ENCODE data around the gene WDFY1.

Gene WDFY1

GRCh38 chr2:223905996-223906395, 39.1 kb downstream of the WDFY1 start:
- no peak overlapping the region for H3K4me2 ChIP-seq (ENCODE audit: low read length)
- H3K79me2 ChIP-seq (ENCODE audit: insufficient read depth, low read length) = no peaks in the 10 kb centered on the region
- no peak overlapping the region for H3K9ac ChIP-seq (ENCODE audit: low read length)
- no peak overlapping the region for H2AFZ ChIP-seq (ENCODE audit: low read length)
- H3K9me2 ChIP-seq (ENCODE audit: low read depth, low read length) = no peaks in the 10 kb centered on the region
- no peaks in the 10 kb centered on the region for H3F3A ChIP-seq (ENCODE audit: insufficient read depth, low read length)
- H3K4me1 ChIP-seq (ENCODE audit: insufficient read depth, low read length, severe bottlenecking) = no peaks in the 10 kb centered on the region
- no peaks in the 10 kb centered on the region for H3K9me3 ChIP-seq (ENCODE audit: low read length)
- no peak overlapping the region for H3K27ac ChIP-seq (ENCODE audit: low read depth, low read length, poor library complexity, severe bottlenecking)
- H3K27me3 ChIP-seq (ENCODE audit: insufficient read depth, low read length) = no peaks in the 10 kb centered on the region
- no peaks in the 10 kb centered on the region for H3K36me3 ChIP-seq (ENCODE audit: insufficient read depth, low read length)
- no peak for TF ChIP-seq EZH2 (IDR thresholded peaks at IDR 0.05; ENCODE audit: borderline replicate concordance, low read length)
- TF ChIP-seq CTCF (IDR thresholded peaks at IDR 0.05; ENCODE audit: low read length) = no peak
- H4K20me1 ChIP-seq (ENCODE audit: insufficient read depth, low read length) = no peaks in the 10 kb centered on the region
- no peak overlapping the region for H3K4me3 ChIP-seq (ENCODE audit: low read depth, low read length, poor library complexity, severe bottlenecking)

GRCh38 chr2:223901854-223902253, 43.3 kb downstream of the WDFY1 start:
- no peak overlapping the region for H3K4me3 ChIP-seq (ENCODE audit: low read depth, low read length, poor library complexity, severe bottlenecking)
- H3K9me3 ChIP-seq (ENCODE audit: low read length) = no peaks in the 10 kb centered on the region
- H3K9ac ChIP-seq (ENCODE audit: low read length) = no peak overlapping the region
- no peak overlapping the region for H3K4me2 ChIP-seq (ENCODE audit: low read length)
- no peaks in the 10 kb centered on the region for H3K9me2 ChIP-seq (ENCODE audit: low read depth, low read length)
- no peaks in the 10 kb centered on the region for H3F3A ChIP-seq (ENCODE audit: insufficient read depth, low read length)
- no peaks in the 10 kb centered on the region for H3K27me3 ChIP-seq (ENCODE audit: insufficient read depth, low read length)
- H3K4me1 ChIP-seq (ENCODE audit: insufficient read depth, low read length, severe bottlenecking) = peaks cover 3% of the 10 kb centered on the region
- TF ChIP-seq EZH2 (IDR thresholded peaks at IDR 0.05; ENCODE audit: borderline replicate concordance, low read length) = no peak
- peak; percentile 38 for TF ChIP-seq CTCF (IDR thresholded peaks at IDR 0.05; ENCODE audit: low read length)
- H2AFZ ChIP-seq (ENCODE audit: low read length) = no peak overlapping the region
- H4K20me1 ChIP-seq (ENCODE audit: insufficient read depth, low read length) = no peaks in the 10 kb centered on the region
- H3K27ac ChIP-seq (ENCODE audit: low read depth, low read length, poor library complexity, severe bottlenecking) = no peak overlapping the region
- H3K79me2 ChIP-seq (ENCODE audit: insufficient read depth, low read length) = no peaks in the 10 kb centered on the region
- H3K36me3 ChIP-seq (ENCODE audit: insufficient read depth, low read length) = no peaks in the 10 kb centered on the region

- H3K27me3 ChIP-seq (ENCODE audit: insufficient read depth, low read length) = no peaks in the 10 kb centered on the region
- H3K9ac ChIP-seq (ENCODE audit: low read length) = no peak overlapping the region
- no peak overlapping the region for H2AFZ ChIP-seq (ENCODE audit: low read length)
- no peaks in the 10 kb centered on the region for H3K79me2 ChIP-seq (ENCODE audit: insufficient read depth, low read length)
- no peak overlapping the region for H3K4me2 ChIP-seq (ENCODE audit: low read length)
- no peak overlapping the region for H3K27ac ChIP-seq (ENCODE audit: low read depth, low read length, poor library complexity, severe bottlenecking)
- no peak overlapping the region for H3K4me3 ChIP-seq (ENCODE audit: low read depth, low read length, poor library complexity, severe bottlenecking)
- no peaks in the 10 kb centered on the region for H3F3A ChIP-seq (ENCODE audit: insufficient read depth, low read length)
- no peaks in the 10 kb centered on the region for H3K9me2 ChIP-seq (ENCODE audit: low read depth, low read length)
- TF ChIP-seq EZH2 (IDR thresholded peaks at IDR 0.05; ENCODE audit: borderline replicate concordance, low read length) = no peak
- no peak for TF ChIP-seq CTCF (IDR thresholded peaks at IDR 0.05; ENCODE audit: low read length)
- H3K9me3 ChIP-seq (ENCODE audit: low read length) = no peaks in the 10 kb centered on the region
- no peaks in the 10 kb centered on the region for H4K20me1 ChIP-seq (ENCODE audit: insufficient read depth, low read length)
- H3K36me3 ChIP-seq (ENCODE audit: insufficient read depth, low read length) = no peaks in the 10 kb centered on the region
- H3K4me1 ChIP-seq (ENCODE audit: insufficient read depth, low read length, severe bottlenecking) = peaks cover 8% of the 10 kb centered on the region
These were observed 43.8 kb downstream of the WDFY1 start for GRCh38 chr2:223901311-223901710.
